Ovary (tissue), 3 donors: Measurements from ENCODE around the gene CD8B2.
"Not testable (repeated sequence)": the region's sequence is repeated elsewhere in the genome, so short reads cannot be mapped to it uniquely, and the experiment has no call there.

ENCODE experiments used
- EP300 ChIP-seq: sonication (generic); formaldehyde crosslinking; IDR thresholded peaks from one replicate; pipeline ENCODE4 v1.6.1; 2017; ENCODE audit warnings: antibody characterized with exemption
- TF ChIP-seq, protein P1 (sequence below), 3 donors: fragments of 450-650 bp in 2 of 3; fragments of 200-600 bp in 1 of 3; IDR thresholded peaks; one replicate each; pipeline versions ENCODE4 v1.5.1 to v1.8.0; 2016 to 2022; ENCODE audit warnings: antibody characterized with exemption in 3 of 3, mild to moderate bottlenecking in 1 of 3
- donor health status: DM: no; HTN: no; CAD: no.

- TF ChIP-seq, protein P1, sequence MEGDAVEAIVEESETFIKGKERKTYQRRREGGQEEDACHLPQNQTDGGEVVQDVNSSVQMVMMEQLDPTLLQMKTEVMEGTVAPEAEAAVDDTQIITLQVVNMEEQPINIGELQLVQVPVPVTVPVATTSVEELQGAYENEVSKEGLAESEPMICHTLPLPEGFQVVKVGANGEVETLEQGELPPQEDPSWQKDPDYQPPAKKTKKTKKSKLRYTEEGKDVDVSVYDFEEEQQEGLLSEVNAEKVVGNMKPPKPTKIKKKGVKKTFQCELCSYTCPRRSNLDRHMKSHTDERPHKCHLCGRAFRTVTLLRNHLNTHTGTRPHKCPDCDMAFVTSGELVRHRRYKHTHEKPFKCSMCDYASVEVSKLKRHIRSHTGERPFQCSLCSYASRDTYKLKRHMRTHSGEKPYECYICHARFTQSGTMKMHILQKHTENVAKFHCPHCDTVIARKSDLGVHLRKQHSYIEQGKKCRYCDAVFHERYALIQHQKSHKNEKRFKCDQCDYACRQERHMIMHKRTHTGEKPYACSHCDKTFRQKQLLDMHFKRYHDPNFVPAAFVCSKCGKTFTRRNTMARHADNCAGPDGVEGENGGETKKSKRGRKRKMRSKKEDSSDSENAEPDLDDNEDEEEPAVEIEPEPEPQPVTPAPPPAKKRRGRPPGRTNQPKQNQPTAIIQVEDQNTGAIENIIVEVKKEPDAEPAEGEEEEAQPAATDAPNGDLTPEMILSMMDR (IDR thresholded peaks at IDR 0.05): not testable (repeated sequence)
- not testable (repeated sequence) for TF ChIP-seq EP300
These were observed 9.5 kb upstream of the CD8B2 start for GRCh38 chr2:106477647-106478046.
